Stimulated activated memory B cell treated with anti-CD40 and anti-IgM and Interleukin-4, amounts not matched to agents 10 μg/mL and 1 μg/mL and 100 μg/mL, for 72 hours (primary cell): Measurements from ENCODE around the gene SH3PXD2B.

Experiments used
- ATAC-seq: fragments of 150-1000 bp; cut with Tn5 transposase; 2 replicates; pipeline ENCODE4 v1.10.0; 2021
- H3K27ac Mint-ChIP-seq: one replicate; pipeline ENCODE4 v1.8.0; 2022; ENCODE audit warnings: mild to moderate bottlenecking, mixed read lengths
- H3K27me3 Mint-ChIP-seq: one replicate; pipeline ENCODE4 v1.8.0; 2022; ENCODE audit warnings: mixed read lengths
- H3K36me3 Mint-ChIP-seq: one replicate; pipeline ENCODE4 v1.8.0; 2022; ENCODE audit warnings: mixed read lengths
- H3K4me1 Mint-ChIP-seq: one replicate; pipeline ENCODE4 v1.8.0; 2022; ENCODE audit warnings: mixed read lengths
- H3K4me3 Mint-ChIP-seq: one replicate; pipeline ENCODE4 v1.8.0; 2022; ENCODE audit warnings: mild to moderate bottlenecking, moderate library complexity, mixed read lengths
- H3K9me3 Mint-ChIP-seq: one replicate; pipeline ENCODE4 v1.8.0; 2022; ENCODE audit warnings: mixed read lengths

SH3PXD2B gene

DNA sequence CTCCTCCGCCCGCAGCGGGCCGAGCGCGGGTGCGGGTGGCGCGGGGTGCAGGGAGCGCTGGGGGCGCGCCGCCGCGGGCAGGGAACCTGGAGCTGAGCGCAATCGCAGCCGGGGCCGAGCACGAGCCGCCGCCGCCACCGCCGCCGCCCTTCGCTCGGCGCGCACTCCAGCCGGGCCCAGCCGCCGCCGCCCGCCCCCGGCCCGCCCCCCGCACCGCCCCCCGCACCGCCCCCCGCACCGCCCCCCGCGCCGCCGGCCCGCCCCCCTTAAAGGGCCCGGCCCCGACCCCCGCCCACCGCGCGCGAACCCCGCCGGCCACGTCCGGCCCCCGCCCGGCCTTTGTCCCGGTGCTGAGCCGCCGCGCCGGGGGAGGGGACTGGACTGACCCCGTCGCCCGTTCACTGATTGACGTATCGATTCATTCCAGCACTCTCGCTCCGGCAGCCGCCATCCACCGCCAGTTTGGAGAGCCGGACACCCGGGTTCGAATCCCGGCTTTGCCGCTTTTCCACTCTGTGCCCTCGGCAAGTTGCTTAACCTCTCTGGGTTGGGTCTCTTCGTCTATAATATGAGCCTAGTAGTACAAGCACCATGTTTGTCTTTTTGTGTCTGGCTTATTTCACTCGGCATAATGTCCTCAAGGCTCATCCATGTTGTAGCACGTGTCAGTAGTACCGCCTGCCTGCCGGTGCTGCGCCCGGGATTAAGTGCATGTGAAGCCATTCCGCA is at the start of gene SH3PXD2B:
Gene SH3PXD2B (minus strand): TSS at position 168 of the 729 bp plus-strand sequence. CDS start 173 bp downstream, outside the sequence.
- Mint-ChIP-seq H3K27ac (no peak within 1 kb of the TSS), H3K4me1 (peaks cover 18% of the 10 kb centered on the region), H3K9me3 (peaks cover 3% of the 10 kb centered on the region), H3K4me3 (peak within 1 kb of the TSS; percentile 79), H3K36me3 (no peaks in the 10 kb centered on the region), H3K27me3 (peaks cover 91% of the 10 kb centered on the region)
- ATAC-seq: peak; percentile 66

DNA sequence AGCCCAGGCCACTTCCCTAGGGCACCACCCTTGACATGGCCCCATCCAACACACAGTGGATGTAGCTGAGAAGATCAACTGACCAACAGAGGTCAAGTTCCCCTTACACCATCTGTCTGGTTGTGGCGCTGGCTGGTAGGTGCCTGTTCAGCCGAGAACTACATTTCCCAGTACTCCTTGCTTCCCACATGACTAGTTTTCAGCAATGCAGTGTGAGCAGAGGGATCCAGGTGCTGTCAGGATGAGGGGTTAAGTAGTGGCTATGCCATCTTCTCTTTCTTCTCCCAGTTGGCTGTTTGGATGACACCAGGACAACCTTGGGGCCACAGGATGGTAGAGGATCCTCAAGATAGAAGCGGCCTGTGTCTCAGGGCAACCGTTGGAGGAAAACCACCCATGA is 48.6 kb upstream of the SH3PXD2B start:
- no peaks in the 10 kb centered on the region for H3K9me3 Mint-ChIP-seq
- H3K27me3 Mint-ChIP-seq: peaks cover 37% of the 10 kb centered on the region
- no peaks in the 10 kb centered on the region for H3K36me3 Mint-ChIP-seq
- ATAC-seq: peak; percentile 37
- no peaks in the 10 kb centered on the region for H3K4me1 Mint-ChIP-seq
- no peak overlapping the region for H3K27ac Mint-ChIP-seq
- no peak overlapping the region for H3K4me3 Mint-ChIP-seq

DNA sequence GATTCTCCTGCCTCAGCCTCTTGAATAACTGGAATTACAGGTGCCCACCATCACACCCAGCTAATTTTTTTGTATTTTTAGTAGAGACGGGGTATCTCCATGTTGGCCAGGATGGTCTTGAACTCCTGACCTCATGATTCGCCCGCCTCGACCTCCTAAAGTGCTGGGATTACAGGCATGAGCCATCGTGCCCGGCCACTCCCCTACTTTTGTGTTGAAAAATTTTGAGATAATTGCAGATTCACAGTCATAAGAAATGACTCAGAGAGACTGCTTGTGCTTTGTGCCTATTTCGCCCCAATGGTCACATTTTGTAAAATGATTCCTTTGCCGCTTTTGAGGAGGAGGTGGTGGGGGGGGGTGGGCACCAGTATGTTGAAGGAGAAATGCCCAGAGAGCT is 48.1 kb upstream of the SH3PXD2B start:
- H3K4me3 Mint-ChIP-seq: no peak overlapping the region
- ATAC-seq: no peak
- H3K9me3 Mint-ChIP-seq: no peaks in the 10 kb centered on the region
- H3K36me3 Mint-ChIP-seq: no peaks in the 10 kb centered on the region
- no peak overlapping the region for H3K27ac Mint-ChIP-seq
- H3K4me1 Mint-ChIP-seq: no peaks in the 10 kb centered on the region
- H3K27me3 Mint-ChIP-seq: peaks cover 32% of the 10 kb centered on the region

DNA sequence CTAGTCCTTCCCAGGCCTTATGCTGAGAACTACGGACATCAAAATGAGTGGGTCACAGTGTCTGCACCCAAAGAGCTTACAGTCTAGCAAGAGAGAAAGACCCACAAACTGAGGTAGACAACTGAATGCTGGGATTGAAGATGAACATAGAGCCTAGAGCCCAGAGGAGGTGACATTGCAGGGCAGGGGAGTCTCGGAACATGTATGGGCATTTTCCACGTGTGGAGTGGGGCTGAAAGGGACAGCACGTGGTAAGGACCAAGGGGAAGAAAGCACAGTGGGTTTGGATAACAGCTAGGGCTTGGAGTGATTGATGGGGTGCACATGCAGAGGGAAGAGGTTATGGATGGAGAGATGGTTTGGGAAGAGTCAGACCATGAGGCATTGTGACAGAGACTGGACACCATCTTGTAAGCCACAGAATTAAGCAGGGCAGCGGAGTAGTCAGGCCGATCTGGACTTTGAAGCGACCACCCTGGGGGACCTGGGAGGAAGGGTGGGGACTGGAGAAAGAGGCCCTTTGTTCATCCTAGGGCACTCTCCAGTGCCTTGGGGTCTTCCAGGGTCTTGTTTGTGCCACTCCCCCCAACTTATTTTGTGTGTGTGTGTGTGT is 47.5 kb upstream of the SH3PXD2B start:
- H3K9me3 Mint-ChIP-seq: no peaks in the 10 kb centered on the region
- no peaks in the 10 kb centered on the region for H3K36me3 Mint-ChIP-seq
- H3K27me3 Mint-ChIP-seq: peaks cover 26% of the 10 kb centered on the region
- ATAC-seq: no peak
- H3K4me1 Mint-ChIP-seq: no peaks in the 10 kb centered on the region
- H3K4me3 Mint-ChIP-seq: no peak overlapping the region
- no peak overlapping the region for H3K27ac Mint-ChIP-seq

DNA sequence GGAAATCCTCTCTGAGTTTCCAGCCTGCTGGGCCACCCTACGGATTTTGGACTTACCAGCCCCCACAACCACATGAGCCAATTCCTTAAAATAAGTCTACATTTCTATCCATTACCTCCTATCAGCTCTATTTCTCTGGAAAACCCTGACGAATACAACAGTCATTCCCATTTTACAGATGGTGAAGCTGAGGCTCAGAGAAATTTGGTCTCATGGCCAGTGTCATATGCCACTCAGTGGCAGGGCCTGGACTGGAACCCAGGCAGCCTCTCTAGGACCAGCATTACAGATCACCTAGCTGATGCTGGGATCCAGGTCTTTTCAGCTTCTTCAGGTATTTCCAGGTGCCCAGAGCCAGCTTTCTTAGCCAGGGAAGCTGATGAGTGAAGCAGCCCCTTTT is 45.0 kb upstream of the SH3PXD2B start:
- Mint-ChIP-seq H3K4me1 (no peaks in the 10 kb centered on the region), H3K9me3 (no peaks in the 10 kb centered on the region), H3K27me3 (peaks cover 19% of the 10 kb centered on the region), H3K27ac (no peak overlapping the region), H3K4me3 (no peak overlapping the region), H3K36me3 (no peaks in the 10 kb centered on the region)
- ATAC-seq: no peak

DNA sequence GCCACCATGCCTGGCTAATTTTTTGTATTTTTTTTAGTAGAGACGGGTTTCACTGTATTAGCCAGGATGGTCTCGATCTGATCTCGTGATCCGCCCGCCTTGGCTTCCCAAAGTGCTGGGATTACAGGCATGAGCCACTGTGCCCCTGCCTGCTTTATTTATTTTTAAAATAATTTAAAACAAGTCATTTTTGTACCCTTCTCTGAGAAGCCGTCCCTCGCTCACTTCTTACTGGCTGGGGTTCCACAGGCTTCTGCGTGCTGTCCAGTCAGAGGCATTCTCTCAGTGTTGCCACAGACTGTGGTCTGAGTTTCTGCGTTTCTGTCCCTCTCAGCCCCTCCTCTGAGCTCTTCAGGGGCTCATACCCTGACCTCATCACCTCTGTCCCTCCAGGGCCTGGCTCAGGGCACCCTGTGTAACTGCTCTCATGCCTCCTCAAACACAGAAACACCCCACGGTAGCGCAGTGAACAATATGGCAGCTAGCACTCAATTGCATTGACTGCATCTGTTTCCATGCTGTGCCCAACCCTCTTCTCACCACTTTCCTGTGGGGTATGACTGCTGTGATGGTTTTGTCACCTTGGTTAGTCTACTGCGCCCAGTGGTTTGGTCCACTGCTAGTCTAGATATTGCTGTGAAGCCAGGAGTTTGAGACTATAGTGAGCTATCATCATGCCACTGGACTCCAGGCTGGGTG is 44.3 kb upstream of the SH3PXD2B start:
- H3K36me3 Mint-ChIP-seq: no peaks in the 10 kb centered on the region
- H3K9me3 Mint-ChIP-seq: no peaks in the 10 kb centered on the region
- no peak overlapping the region for H3K27ac Mint-ChIP-seq
- H3K4me3 Mint-ChIP-seq: no peak overlapping the region
- no peaks in the 10 kb centered on the region for H3K4me1 Mint-ChIP-seq
- ATAC-seq: no peak
- H3K27me3 Mint-ChIP-seq: peaks cover 26% of the 10 kb centered on the region

DNA sequence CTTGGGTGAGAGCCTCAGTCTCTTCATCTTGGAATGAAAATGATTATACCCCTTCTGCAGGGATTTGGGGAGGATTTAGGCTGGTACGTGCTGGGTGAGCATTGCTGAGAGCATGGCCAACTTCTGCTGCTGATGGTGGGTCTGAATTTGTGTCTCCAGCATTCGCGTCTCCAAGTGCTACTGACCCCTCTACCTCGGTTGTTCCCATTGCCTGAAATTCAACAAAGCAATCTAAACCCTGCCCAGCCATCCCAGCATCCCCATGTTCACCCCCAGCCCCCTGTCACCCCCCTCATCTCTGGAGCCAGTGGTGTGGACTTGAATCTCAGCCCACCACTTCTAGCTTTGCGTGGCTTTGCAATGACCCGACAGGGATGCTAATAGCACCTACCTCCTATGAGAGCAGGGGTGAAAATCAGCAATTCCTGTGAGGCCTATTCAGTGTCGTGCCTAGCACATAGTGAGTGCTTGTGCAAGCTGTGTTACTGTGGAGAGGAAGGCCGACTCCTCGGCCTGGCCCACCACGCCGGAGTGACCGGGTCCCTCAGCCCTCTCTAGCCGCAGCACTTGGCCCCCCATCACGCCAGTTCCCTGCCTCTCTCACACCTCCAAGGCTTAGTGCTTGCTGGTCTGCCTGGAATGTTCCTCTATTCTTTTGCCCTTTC is 43.4 kb upstream of the SH3PXD2B start:
- Mint-ChIP-seq H3K36me3 (no peaks in the 10 kb centered on the region), H3K9me3 (no peaks in the 10 kb centered on the region), H3K27me3 (peaks cover 30% of the 10 kb centered on the region), H3K27ac (no peak overlapping the region), H3K4me1 (no peaks in the 10 kb centered on the region), H3K4me3 (no peak overlapping the region)
- ATAC-seq: no peak

DNA sequence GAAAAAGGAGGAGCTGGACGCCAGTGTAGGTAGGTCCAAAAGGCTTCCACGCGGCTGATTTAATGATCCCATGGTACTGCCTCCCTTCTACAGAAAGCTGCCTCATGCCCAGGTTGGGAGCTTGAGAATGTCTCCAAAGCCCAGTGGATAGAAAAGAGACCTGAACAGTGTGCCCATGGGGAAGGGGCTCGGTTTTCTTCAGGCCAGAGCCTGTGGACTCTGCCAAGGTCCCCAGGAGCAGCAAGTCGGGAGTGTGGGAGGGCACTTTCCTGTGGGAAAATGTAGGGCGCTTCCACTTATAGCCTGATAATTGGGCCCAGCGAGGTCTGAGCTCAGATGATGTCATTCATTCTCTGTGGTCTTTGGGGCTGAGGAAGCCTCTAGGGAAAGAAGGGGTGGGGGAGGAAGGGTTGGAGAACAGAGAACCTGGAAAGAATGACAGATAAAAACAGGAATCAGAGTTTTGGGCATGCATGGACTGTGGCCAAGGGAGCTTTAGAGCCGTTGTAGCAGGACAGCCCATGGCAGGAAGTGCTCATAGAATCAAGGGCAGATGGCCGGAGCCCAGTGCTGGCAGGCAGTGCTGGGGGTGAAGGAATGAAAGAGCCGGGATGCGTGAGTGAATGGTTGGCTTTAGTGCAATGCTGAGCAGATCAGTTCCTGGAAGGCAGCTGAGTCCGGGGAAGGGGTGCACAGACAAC is 42.5 kb upstream of the SH3PXD2B start:
- no peak for ATAC-seq

DNA sequence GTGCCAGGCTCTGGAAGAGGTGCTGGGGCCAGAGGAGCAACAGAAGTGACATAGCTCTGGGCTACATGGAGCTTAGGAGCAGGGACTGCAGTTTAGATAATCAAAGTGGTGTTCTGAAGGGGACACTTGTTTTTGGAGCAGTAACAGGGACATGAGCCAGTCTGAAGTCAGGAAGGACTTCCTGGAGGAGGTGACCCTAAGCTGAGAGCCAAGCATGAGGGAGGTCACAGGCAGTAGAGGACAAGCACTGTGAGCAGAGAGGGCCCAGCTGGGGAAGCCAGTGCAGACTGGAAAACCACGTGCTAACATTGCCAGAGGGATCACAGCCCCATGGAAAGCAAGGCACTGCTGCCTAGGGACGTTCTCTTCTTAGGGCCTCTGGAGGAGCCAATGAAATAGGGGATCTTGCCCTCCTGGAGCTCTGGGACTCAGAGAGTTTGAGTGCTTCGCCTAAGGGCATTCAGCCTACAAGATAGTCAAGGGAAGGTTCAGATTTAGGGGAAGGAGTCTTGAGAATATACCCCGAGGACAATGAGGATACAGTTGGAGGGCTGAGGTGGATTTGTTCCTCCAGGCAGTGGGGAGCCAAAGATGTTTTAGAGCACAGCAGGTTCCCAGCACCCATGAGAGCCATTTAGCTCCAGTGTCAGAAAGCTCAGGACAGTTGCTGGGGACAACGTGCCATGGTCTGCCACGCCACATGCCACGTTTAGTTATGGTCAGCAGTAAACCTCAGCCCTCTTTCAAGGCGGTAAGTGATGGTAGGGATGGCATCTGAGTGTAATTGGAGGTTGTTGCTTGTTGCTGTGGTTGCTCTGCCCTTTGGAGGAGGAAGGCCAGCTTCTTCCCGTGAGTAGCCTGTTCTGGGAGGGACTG is 40.5 kb upstream of the SH3PXD2B start:
- ATAC-seq: no peak
- Mint-ChIP-seq H3K27me3 (peaks cover 54% of the 10 kb centered on the region), H3K4me3 (no peak overlapping the region), H3K36me3 (no peaks in the 10 kb centered on the region), H3K9me3 (no peaks in the 10 kb centered on the region), H3K4me1 (peaks cover 14% of the 10 kb centered on the region), H3K27ac (no peak overlapping the region)

More for the DNA sequence above, 42.5 kb upstream of the SH3PXD2B start:
- no peak overlapping the region for H3K27ac Mint-ChIP-seq
- H3K36me3 Mint-ChIP-seq: no peaks in the 10 kb centered on the region
- no peak overlapping the region for H3K4me3 Mint-ChIP-seq
- no peaks in the 10 kb centered on the region for H3K9me3 Mint-ChIP-seq
- H3K27me3 Mint-ChIP-seq: peaks cover 35% of the 10 kb centered on the region
- H3K4me1 Mint-ChIP-seq: no peaks in the 10 kb centered on the region

DNA sequence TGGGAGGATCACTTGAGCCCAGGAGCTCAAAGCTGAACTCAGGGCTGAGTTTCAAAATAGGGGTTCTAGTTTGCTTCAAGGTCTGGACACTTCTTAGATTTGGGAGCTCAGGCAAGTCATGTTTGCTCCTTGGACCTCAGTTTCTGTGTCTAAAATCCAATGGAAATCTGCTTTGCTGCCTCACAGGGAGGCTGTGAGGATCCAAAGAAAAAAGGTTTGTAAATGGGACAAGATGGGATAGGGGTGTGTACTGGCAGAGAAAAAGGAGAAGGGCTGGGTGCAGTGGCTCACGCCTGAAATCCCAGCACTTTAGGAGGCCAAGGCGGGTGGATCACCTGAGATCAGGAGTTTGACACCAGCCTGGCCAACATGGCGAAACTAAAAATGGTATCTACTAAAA is 39.6 kb upstream of the SH3PXD2B start:
- no peak for ATAC-seq

DNA sequence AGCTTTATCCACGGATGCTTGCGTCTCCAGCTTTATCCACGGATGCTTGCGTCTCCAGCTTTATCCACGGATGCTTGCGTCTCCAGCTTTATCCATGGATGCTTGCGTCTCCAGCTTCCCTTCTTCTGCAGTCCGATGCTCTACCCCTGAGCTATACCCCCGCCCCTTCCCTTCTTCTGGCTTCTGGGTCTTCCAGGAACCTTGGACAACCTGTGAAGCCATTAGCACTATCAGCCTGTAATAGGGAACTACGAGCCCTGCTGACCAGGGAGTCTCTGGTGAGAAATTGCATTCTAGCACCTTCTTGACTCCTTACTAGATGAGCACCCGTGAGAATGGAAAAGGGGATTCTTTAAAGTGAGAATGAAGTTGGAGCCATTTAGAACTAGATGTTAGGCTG is 39.1 kb upstream of the SH3PXD2B start:
- H3K9me3 Mint-ChIP-seq: no peaks in the 10 kb centered on the region
- ATAC-seq: no peak

More for the DNA sequence above, 39.6 kb upstream of the SH3PXD2B start:
- Mint-ChIP-seq H3K9me3 (no peaks in the 10 kb centered on the region), H3K4me3 (no peak overlapping the region), H3K36me3 (no peaks in the 10 kb centered on the region), H3K27ac (no peak overlapping the region), H3K4me1 (peaks cover 14% of the 10 kb centered on the region), H3K27me3 (peaks cover 63% of the 10 kb centered on the region)

DNA sequence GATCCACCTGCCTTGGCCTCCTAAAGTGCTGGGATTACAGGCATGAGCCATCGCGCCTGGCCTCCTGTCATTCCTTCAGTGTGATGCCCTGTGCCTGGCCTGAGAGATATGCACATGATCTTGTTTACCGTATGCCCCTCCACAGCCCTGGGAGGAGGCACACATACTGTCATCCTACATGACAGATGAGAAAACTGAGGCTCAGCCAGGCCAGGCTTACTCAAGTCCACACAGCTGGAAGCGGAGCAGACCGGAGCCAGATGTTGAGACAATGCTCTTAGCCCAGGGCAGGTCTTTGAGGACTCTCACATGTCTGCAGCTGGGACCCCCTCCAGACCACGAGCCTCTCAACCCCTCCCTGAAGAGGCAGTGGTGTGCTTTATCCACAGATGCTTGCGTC is 38.7 kb upstream of the SH3PXD2B start:
- H3K36me3 Mint-ChIP-seq: no peaks in the 10 kb centered on the region
- no peaks in the 10 kb centered on the region for H3K9me3 Mint-ChIP-seq
- ATAC-seq: no peak
- peaks cover 14% of the 10 kb centered on the region for H3K4me1 Mint-ChIP-seq
- H3K27ac Mint-ChIP-seq: no peak overlapping the region
- no peak overlapping the region for H3K4me3 Mint-ChIP-seq
- peaks cover 63% of the 10 kb centered on the region for H3K27me3 Mint-ChIP-seq

More for the DNA sequence above, 39.1 kb upstream of the SH3PXD2B start:
- no peak overlapping the region for H3K4me3 Mint-ChIP-seq
- H3K27me3 Mint-ChIP-seq: peaks cover 63% of the 10 kb centered on the region
- H3K27ac Mint-ChIP-seq: no peak overlapping the region
- H3K36me3 Mint-ChIP-seq: no peaks in the 10 kb centered on the region
- H3K4me1 Mint-ChIP-seq: peaks cover 14% of the 10 kb centered on the region

DNA sequence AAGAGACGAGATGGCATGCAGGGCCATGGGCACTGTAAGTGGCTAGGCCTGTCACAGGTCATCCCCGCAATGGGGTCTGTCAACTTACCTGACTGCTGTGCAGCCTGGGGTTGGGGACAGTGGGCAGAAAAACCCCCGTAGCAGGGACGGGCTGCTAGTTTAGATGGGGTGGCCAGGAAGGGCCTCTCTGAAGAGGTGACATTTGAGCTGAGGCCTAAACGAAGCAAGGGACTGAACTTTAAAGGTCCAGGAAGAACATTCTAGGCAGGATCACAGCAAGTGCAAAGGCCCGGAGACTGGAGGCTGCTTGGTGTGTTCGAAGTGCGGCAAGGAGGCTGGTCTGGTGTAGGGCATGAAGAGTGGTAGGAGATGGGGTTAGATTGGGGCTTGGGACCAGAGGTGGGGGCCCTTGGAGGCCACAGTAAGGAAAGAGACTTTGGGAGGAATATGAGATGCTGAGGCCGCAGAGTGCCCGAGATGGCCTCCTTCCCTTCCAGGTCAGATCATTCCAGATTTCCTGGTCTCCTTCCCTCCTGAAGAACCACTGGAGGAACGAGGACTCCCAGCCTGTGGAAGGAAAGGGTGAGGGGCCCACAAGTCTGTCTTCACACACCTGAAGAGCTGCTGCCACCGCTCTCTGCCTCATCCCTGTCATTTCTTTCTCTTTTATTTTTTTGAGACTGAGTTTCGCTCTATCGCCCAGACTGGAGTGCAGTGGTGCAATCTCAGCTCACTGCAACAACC is 37.9 kb upstream of the SH3PXD2B start:
- Mint-ChIP-seq H3K4me3 (no peak overlapping the region), H3K9me3 (no peaks in the 10 kb centered on the region), H3K4me1 (peaks cover 14% of the 10 kb centered on the region), H3K27ac (no peak overlapping the region), H3K36me3 (no peaks in the 10 kb centered on the region), H3K27me3 (peaks cover 66% of the 10 kb centered on the region)
- no peak for ATAC-seq
